Muscle of back (tissue), 11 donors: Measurements from ENCODE around the gene TFF1. TPM values are rescaled to one million over a fixed set of nuclear protein-coding genes. Genes with fewer than 3 reads are reported as not detected.
A peak's percentile ranks its signal among the peaks of the same experiment; 100 is the strongest.

Experiments
- DNase-seq, 3 donors: peaks; one replicate each; pipeline versions ENCODE4 v3.0.0 to v3.0.0-alpha.2; 2013
- polyA plus RNA-seq, 10 donors: library from polyadenylated mRNA; unstranded; fragments of 120-200 nt; gene quantifications; one replicate each; pipeline ENCODE4 v1.2.1, GENCODE V29; 2013; ENCODE audit not compliant: insufficient read length in 10 of 10

The TFF1 gene
- polyA plus RNA-seq, 10 donors, result 0.48 to 0.53 TPM; not detected in 8

- DNase-seq, result no peak
Measured at GRCh38 chr21:42343963-42344510, 22.3 kb downstream of the TFF1 start.

DNA sequence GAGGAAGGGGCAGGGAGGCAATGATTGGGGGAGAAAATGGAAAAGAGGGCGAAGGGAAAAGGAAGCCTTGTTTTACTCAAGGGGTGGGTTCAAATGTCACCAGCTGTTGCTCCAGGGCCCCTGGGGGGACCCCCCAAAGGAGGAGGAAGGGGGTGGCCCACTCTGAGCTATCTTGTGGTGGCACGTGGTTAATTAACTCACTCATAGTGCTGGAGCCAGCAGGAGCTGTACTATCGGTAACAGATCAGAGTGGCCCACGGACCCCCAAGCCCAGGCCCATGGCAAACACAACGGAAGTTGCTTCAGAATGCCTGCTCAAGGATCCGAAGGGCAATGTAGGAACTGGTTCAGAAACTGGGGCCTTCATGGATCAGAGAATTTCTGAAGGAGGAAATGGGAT, 22.8 kb downstream of the TFF1 start:
- DNase-seq, result no peak

DNA sequence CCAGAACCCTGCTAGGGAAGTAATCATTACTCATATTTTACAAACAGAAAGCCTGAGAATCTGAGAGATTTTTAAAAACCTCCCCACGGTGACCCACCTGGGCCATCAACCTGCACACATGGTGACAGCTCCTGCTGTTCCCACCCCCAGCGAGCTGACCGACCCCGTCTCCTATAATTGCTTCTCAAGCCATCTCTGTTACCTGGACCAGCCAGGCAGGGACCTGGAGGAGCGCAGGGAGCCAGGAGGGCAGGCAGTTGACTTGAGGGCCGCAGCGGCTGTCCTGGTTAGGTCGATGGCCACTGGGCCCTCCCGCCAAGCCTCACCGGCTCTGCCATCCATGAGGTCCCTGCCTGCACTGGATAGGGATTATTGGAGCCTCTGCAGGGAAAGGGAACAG, 23.2 kb downstream of the TFF1 start:
- DNase-seq, result no peak

GRCh38 chr21:42341776-42342542, 24.4 kb downstream of the TFF1 start:
- no peak for DNase-seq

DNA sequence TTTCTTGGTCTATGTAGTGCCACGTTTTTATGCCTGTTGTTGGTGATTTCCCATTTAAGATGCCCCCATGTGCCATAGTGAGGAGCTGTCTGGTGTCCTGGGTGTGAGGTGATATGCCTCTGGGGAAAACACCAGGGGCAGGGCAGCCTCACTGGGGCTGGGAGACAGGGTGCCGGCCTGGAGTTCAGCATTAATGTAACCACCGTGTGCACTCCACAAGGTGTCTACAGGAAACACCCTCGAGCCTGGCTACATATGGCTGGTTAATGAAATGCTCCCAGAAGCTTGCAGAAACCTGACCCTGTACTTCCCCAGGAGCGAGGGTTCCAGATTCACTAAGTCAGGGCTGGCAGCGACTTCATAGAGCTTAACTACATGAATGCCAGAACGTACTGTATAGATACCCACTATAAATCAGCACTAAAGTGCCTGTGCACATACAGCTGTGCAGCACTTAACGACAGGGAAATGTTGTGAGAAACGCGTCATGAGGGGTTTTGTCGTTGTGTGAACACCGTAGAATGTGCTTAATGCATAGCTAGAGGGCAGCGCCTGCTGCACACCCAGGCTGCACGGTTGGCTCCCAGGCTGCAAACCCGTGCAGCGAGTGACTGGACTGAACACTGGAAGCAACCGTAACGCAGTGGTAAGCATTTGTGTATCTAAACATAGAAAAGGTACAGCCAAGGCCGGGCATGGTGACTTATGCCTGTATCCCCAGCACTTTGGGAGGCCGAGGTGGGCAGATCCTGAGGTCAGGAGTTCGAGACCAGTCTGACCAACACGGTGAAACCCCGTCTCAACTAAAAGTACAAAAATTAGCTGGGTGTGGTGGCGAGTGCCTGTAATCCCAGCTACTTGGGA, 25.9 kb downstream of the TFF1 start:
- DNase-seq, result no peak

- DNase-seq, result no peak
Measured at GRCh38 chr21:42338729-42339715, 27.3 kb downstream of the TFF1 start.

DNA sequence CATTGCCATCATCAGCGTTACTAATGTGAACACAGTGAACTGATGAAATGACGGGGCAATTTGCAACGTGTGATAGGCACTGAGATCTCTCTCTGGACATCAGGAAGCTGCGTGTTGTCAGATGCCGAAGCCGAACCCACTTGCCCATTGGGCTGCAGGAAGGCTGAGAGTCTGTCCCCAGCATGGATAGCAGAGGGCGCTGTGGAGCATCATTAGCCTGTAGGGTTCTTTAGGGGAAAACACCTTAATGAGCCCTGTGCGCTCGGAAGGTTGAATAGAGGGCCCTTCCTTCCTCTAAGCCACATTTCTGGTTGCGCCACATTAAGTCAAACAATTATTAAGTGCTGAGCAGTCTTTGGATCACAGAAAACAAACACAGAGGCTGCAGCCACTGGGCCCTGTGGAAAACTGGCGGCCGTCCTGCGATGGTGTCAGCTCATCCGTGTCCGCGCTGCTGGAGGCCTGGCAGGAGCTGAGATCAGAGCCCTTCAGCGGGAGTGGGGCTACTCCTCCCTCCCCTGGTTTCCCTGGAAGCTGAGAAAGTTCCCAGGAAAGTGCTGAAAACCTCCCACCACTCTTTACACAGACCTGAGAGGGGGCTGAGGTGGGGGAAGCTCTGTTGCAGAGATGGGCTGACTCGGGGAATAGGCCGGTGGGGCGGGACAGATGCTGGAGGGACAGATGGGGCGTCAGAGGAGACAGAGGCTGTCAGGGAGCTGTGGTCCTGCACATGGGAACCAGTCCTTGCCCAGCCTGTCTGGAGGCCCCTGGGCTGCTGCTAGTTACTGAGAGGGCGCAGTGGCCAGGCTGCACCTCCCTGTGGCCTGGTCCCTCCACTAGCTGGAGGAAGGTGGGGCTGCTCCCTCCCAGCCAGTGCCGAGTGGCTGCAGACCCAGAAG, 28.3 kb downstream of the TFF1 start:
- peak; percentile 13 to 69 (median 52) for DNase-seq

DNA sequence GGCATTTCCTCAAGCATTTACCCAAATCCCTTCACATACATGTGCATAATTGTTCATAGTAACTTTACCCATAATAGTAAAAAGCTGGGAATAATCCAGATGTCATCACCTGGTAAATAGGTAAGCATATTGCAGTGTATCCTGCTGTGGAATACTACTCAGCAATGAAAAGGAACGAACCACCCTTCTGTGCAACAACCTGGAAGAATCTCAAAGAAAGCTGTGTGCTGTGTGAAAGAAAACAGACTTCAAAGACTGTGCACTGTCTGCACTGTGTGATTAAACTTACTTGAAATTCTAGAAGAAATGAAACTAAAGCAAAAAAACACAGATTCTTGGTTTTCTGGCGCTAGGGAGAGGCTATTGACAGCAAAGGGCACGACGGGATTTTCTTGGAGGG, 29.1 kb downstream of the TFF1 start:
- no peak for DNase-seq

DNA sequence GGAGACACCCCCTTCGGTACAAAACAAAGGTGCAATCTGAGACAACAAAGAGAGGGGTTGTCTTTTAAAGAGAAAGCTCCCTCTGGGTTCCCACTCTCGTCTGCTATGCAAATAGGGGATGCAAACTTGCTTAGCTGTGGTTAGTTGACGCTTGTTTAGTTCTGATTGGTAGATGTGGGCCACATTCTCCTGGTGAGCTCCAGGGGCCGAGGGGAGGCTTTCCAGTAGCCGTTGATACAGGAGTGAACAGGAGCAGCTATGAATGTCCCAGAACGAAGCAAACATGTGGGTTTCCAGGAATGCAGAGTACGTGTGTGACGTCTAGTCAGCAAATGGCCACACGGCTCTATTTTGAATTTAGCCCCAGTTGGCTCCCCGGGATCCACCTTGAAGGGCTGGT, 30.3 kb downstream of the TFF1 start:
- DNase-seq, result no peak

- DNase-seq, result no peak
Measured at GRCh38 chr21:42332557-42333317, 33.6 kb downstream of the TFF1 start.

- no peak for DNase-seq
Measured at GRCh38 chr21:42331660-42332059, 34.7 kb downstream of the TFF1 start.

DNA sequence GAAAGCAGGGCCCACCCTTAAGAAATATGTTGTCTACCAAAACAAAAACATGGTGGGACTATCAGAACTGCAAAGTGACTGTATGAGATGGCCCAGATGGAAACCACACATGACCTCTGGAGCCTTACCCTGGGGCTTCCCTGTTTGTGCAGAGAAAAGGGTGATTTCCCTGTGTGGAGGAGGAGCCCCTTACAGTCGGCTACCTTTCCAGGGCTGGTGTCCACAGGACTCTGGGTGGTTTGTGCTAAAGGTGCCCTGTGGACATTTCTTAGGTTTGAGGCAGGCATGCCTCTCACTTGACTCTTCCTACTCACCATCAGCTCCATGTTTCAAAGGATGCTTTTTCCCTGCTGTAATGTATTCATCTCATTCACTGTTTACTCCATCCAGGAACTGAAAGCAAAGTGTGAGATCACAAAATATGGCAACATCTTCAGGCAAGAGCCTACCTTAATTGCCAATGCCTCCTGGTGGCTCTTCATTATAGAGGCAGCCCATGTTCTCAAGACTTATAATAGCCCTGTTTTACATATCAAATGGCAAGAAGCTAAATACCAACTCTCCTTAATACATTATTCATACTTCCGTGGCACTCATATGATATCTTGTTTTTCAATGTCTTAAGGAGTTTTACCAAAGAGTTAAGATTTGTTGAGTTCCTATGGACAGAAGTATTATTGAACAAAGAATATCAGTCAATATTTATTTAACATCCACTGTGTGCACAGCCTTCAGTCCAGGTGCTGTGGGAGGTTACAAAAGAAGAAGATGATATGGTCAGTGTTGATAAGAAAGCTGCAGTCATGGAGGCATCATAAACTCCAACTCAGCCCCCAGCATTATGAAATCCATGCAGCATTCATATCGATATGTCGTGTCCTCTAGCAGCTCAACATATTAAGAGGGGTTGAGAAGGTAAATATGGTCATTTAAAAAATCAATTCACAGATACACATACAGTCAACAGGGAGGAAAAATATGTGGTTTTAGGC, 35.7 kb downstream of the TFF1 start:
- DNase-seq, result no peak

DNA sequence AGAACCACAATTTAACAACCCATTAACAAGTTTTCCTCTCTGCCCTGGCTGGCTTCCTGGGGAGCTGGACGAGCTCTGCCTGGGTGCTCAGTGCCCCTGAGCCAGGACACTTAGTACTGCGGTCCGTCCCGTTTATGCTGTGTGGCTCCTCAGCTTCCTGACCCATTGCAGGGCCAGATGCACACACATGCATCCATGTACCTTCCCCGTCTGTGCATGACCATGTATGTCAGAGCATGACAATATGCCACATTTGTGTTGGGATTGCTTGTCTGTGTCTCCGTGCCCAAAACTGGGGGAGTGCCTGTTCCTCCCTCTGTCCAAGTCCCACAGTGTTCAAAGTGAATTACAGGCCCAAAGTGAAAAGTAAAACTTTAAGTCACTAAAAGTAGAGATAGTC, 41.4 kb downstream of the TFF1 start:
- DNase-seq, result no peak

DNA sequence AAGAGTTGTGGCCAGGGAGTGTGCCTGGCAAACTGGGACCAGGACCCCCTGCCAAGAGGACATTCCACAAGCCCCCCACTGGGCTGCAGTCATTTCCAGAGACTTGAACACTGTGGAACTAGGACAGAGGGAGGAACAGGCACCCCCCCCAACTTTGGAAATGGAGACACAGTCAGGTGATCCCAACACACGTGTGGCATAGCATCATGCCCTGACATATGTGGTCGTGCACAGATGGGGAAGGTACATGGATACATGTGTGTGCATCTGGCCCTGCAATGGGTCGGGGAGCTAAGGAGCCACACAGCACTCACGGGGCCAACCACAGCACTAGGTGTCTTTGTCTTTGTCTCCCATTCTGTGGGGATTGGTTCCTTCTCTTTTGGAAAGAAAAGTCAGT, 44.5 kb downstream of the TFF1 start:
- DNase-seq, result no peak

DNA sequence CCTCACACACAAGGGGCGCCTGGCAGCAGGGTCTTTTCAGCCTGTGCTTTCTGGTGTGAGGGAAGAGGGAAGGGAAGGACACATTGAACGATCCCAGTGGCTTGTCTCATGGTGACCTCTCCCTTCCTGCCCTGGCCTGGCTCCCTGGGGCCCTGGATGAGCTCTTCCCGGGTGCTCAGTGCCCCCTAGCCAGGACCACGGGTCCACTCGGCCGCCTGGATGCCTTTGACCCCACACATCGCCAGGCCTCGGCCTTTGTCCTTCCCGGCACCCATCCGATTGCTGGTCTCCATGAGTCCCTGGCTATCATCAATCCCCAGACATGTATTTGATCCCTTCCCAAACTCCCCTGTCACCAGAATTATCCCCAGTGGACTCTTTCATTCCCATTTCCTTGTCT, 45.1 kb downstream of the TFF1 start:
- no peak for DNase-seq

DNA sequence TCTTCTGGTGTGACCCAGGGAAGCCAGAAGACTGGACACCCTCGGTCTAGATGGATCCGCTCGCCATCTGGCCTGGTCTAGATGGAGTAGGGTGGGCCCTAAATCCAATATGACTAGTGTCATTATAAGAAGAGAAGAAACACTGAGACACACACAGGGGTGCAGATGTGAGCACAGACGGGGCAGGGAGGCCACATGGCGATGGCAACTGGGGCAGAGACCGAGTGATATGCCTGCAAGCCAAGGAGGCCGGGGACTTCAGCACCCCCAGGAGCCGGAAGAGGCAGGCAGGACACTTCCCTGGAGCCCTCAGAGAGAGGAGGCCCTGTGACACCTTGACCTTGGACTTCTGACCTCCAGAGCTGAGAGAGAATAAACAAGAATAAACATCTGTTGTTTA, 45.5 kb downstream of the TFF1 start:
- DNase-seq, result no peak

- no peak for DNase-seq
Measured at GRCh38 chr21:42319851-42320572, 46.3 kb downstream of the TFF1 start.

GRCh38 chr21:42319376-42319775, 47.0 kb downstream of the TFF1 start:
- no peak for DNase-seq
